HG03520 (cell line): ENCODE measurements around the gene COX4I1.
"Not testable (repeated sequence)": the region's sequence is repeated elsewhere in the genome, so short reads cannot be mapped to it uniquely, and the experiment has no call there.

Experiments
- ATAC-seq: cut with Tn5 transposase; IDR thresholded peaks from one replicate; pipeline ENCODE4 v1.9.1; 2021; ENCODE audit warnings: mild to moderate bottlenecking, moderate library complexity; ENCODE audit not compliant: unreplicated experiment

The COX4I1 gene

GRCh38 chr16:85798283-85798776, 1.2 kb upstream of the COX4I1 start:
- ATAC-seq, result no peak

- peak; percentile 23 for ATAC-seq
Observed at GRCh38 chr16:85798901-85799496, 496 bp upstream of the COX4I1 start.

GRCh38 chr16:85800321-85800669, 800 bp downstream of the COX4I1 start:
- ATAC-seq, result no peak

- no peak for ATAC-seq
Observed at GRCh38 chr16:85803570-85803969, 4.1 kb downstream of the COX4I1 start.

GRCh38 chr16:85805442-85806045, 6.0 kb downstream of the COX4I1 start:
- no peak for ATAC-seq

- ATAC-seq, result no peak
Observed at GRCh38 chr16:85806539-85806938, 7.0 kb downstream of the COX4I1 start.

- not testable (repeated sequence) for ATAC-seq
Observed at GRCh38 chr16:85807340-85807739, 7.8 kb downstream of the COX4I1 start.

- ATAC-seq, result not testable (repeated sequence)
Observed at GRCh38 chr16:85808104-85808503, 8.6 kb downstream of the COX4I1 start.

- ATAC-seq, result no peak
Observed at GRCh38 chr16:85808926-85809325, 9.4 kb downstream of the COX4I1 start.

- ATAC-seq, result no peak
Observed at GRCh38 chr16:85809645-85810044, 10.2 kb downstream of the COX4I1 start.

GRCh38 chr16:85810097-85810741, 10.7 kb downstream of the COX4I1 start:
- ATAC-seq, result no peak

GRCh38 chr16:85810742-85811115, 11.2 kb downstream of the COX4I1 start:
- ATAC-seq, result no peak

GRCh38 chr16:85812031-85812807, 12.7 kb downstream of the COX4I1 start:
- ATAC-seq, result no peak

GRCh38 chr16:85812811-85813700, 13.6 kb downstream of the COX4I1 start:
- ATAC-seq, result no peak

GRCh38 chr16:85816159-85816558, 16.7 kb downstream of the COX4I1 start:
- ATAC-seq, result no peak

GRCh38 chr16:85817195-85817594, 17.7 kb downstream of the COX4I1 start:
- not testable (repeated sequence) for ATAC-seq

GRCh38 chr16:85819245-85819644, 19.8 kb downstream of the COX4I1 start:
- no peak for ATAC-seq

GRCh38 chr16:85819771-85820170, 20.3 kb downstream of the COX4I1 start:
- ATAC-seq, result no peak

- ATAC-seq, result no peak
Observed at GRCh38 chr16:85820604-85821372, 21.3 kb downstream of the COX4I1 start.
